H1 (cell line): Measurements from ENCODE around the gene NPTXR. TPM values are rescaled to one million over a fixed set of nuclear protein-coding genes. Genes with fewer than 3 reads are reported as not detected.

Source experiments
- CTCF ChIA-PET: fragments of 300-600 bp; sonication (Branson Sonifier 250); formaldehyde crosslinking; loops from one replicate; lab custom pipeline; 2021; ENCODE audit not compliant: partially characterized antibody; lab: Charles Lee
- POLR2A ChIA-PET: fragments of 300-600 bp; sonication (Branson Sonifier 250); formaldehyde crosslinking; loops from one replicate; lab custom pipeline; 2021; ENCODE audit warnings: inconsistent platforms; ENCODE audit not compliant: partially characterized antibody; lab: Charles Lee
- DNase-seq, 2 experiments: peaks; one replicate each; pipeline versions ENCODE4 v3.0.0 to v3.0.0-alpha.2; 2010 to 2022; ENCODE audit warnings: low spot score in 2 of 2, low read depth in 1 of 2, mixed read lengths in 1 of 2
- FAIRE-seq: peaks from 2 replicates; lab custom pipeline; 2011; peaks lifted over from hg19 to GRCh38; lab: Jason Lieb, UNC
- H2AFZ ChIP-seq: 2 replicates; pipeline ENCODE4 v1.8.1; 2012; ENCODE audit warnings: low read length, inconsistent platforms
- H2AK5ac ChIP-seq: 2 replicates; pipeline ENCODE4 v1.6.1; 2013; ENCODE audit warnings: low read depth, low read length
- H2BK120ac ChIP-seq: replicated peaks from 2 replicates; pipeline ENCODE3; 2013; ENCODE audit warnings: low read depth, low read length, inconsistent platforms
- H2BK12ac ChIP-seq: 2 replicates; pipeline ENCODE4 v1.6.1; 2013; ENCODE audit warnings: low read depth, low read length
- H2BK15ac ChIP-seq: 2 replicates; pipeline ENCODE4 v1.6.1; 2013; ENCODE audit warnings: low read length
- H2BK20ac ChIP-seq: 2 replicates; pipeline ENCODE4 v1.6.1; 2013; ENCODE audit warnings: low read length
- H2BK5ac ChIP-seq: 2 replicates; pipeline ENCODE4 v1.6.1; 2013; ENCODE audit warnings: low read depth, low read length
- H3K14ac ChIP-seq: 2 replicates; pipeline ENCODE4 v1.6.1; 2013; ENCODE audit warnings: inconsistent platforms; ENCODE audit not compliant: insufficient read length
- H3K18ac ChIP-seq: 2 replicates; pipeline ENCODE4 v1.6.1; 2013; ENCODE audit warnings: low read length; ENCODE audit errors: extremely low read depth
- H3K23ac ChIP-seq: 2 replicates; pipeline ENCODE4 v1.6.1; 2013; ENCODE audit warnings: inconsistent platforms; ENCODE audit not compliant: insufficient read length
- H3K23me2 ChIP-seq: 2 replicates; pipeline ENCODE4 v1.6.1; 2013; ENCODE audit warnings: low read depth, low read length
- H3K27ac ChIP-seq: 2 replicates; pipeline ENCODE4 v1.6.1; 2011; ENCODE audit warnings: low read depth, low read length, inconsistent platforms
- H3K27me3 ChIP-seq, 4 experiments: replicated peaks in 1 of 4; 1 replicate in 1 of 4; 2 replicates in 3 of 4; pipeline versions ENCODE4 v1.6.1 to v1.8.1; 2011 to 2013; ENCODE audit warnings: low read length in 3 of 4, mild to moderate bottlenecking in 3 of 4, inconsistent platforms in 2 of 4, mixed read lengths in 2 of 4, moderate library complexity in 1 of 4; ENCODE audit not compliant: control insufficient read depth in 3 of 4, insufficient read depth in 3 of 4; ENCODE audit errors: extremely low read depth in 1 of 4
- H3K36me3 ChIP-seq, 4 experiments: 2 replicates each; pipeline versions ENCODE4 v1.6.1 to v1.8.1; 2011 to 2013; ENCODE audit warnings: mild to moderate bottlenecking in 4 of 4, low read length in 3 of 4, moderate library complexity in 2 of 4, control low read depth in 1 of 4, inconsistent platforms in 1 of 4; ENCODE audit not compliant: insufficient read depth in 4 of 4, control insufficient read depth in 2 of 4
- H3K4ac ChIP-seq: replicated peaks from 2 replicates; pipeline ENCODE3; 2013; ENCODE audit warnings: low read length, low read depth, mixed read lengths, inconsistent platforms; ENCODE audit not compliant: insufficient read length
- H3K4me1 ChIP-seq, 4 experiments: replicated peaks in 1 of 4; 1 replicate in 1 of 4; 2 replicates in 3 of 4; pipeline versions ENCODE4 v1.6.1 to v1.8.1; 2011 to 2013; ENCODE audit warnings: low read length in 3 of 4, inconsistent platforms in 2 of 4, mixed read lengths in 1 of 4; ENCODE audit not compliant: insufficient read depth in 4 of 4, control insufficient read depth in 3 of 4
- H3K4me2 ChIP-seq, 2 experiments: 2 replicates each; pipeline versions ENCODE4 v1.6.1 to v1.8.1; 2011 to 2013; ENCODE audit warnings: low read depth in 2 of 2, low read length in 2 of 2, control low read depth in 1 of 2, inconsistent platforms in 1 of 2, mild to moderate bottlenecking in 1 of 2; ENCODE audit not compliant: insufficient read depth in 1 of 2
- H3K4me3 ChIP-seq, 4 experiments: fragments of 200-600, 300-600 bp in 1 of 4; sonication (generic), shearing (Covaris generic), sonication (Bioruptor Twin) in 1 of 4; 2 replicates each; pipeline versions ENCODE4 v1.5.1 to v1.8.1; 2011 to 2016; ENCODE audit warnings: low read length in 4 of 4, low read depth in 3 of 4, control low read depth in 2 of 4, inconsistent platforms in 2 of 4, mild to moderate bottlenecking in 2 of 4, mixed read lengths in 1 of 4, moderate library complexity in 1 of 4; ENCODE audit not compliant: insufficient read depth in 2 of 4; ENCODE audit errors: extremely low read depth in 1 of 4
- H3K56ac ChIP-seq: replicated peaks from 2 replicates; pipeline ENCODE3; 2013; ENCODE audit warnings: low read depth, mild to moderate bottlenecking, mixed read lengths, low read length, inconsistent platforms; ENCODE audit not compliant: insufficient read length
- H3K79me1 ChIP-seq: 2 replicates; pipeline ENCODE4 v1.6.1; 2013; ENCODE audit warnings: low read depth, low read length, control low read depth
- H3K79me2 ChIP-seq, 2 experiments: 2 replicates each; pipeline versions ENCODE4 v1.6.1 to v1.8.1; 2012 to 2013; ENCODE audit warnings: low read length in 2 of 2, mild to moderate bottlenecking in 2 of 2, inconsistent platforms in 1 of 2; ENCODE audit not compliant: insufficient read depth in 2 of 2, control insufficient read depth in 1 of 2
- H3K9ac ChIP-seq, 4 experiments: replicated peaks in 1 of 4; 1 replicate in 1 of 4; 2 replicates in 3 of 4; pipeline versions ENCODE4 v1.6.1 to v1.8.1; 2011 to 2013; ENCODE audit warnings: low read depth in 3 of 4, low read length in 3 of 4, control low read depth in 2 of 4, mild to moderate bottlenecking in 2 of 4, moderate library complexity in 2 of 4, inconsistent platforms in 1 of 4; ENCODE audit errors: extremely low read depth in 1 of 4
- H3K9me3 ChIP-seq, 2 experiments: 2 replicates each; pipeline versions ENCODE4 v1.6.1 to v1.8.1; 2012 to 2013; ENCODE audit warnings: mild to moderate bottlenecking in 2 of 2, moderate library complexity in 2 of 2, control low read depth in 1 of 2, inconsistent platforms in 1 of 2, low read depth in 1 of 2, low read length in 1 of 2, mixed read lengths in 1 of 2; ENCODE audit not compliant: insufficient read depth in 2 of 2
- H4K20me1 ChIP-seq, 2 experiments: replicated peaks in 1 of 2; 2 replicates each; pipeline versions ENCODE3 to v1.8.1; 2011 to 2013; ENCODE audit warnings: inconsistent platforms in 2 of 2, low read length in 2 of 2, mild to moderate bottlenecking in 1 of 2; ENCODE audit not compliant: insufficient read depth in 2 of 2, control insufficient read depth in 1 of 2
- H4K5ac ChIP-seq: 2 replicates; pipeline ENCODE4 v1.6.1; 2013; ENCODE audit warnings: low read length, low read depth, mixed read lengths, inconsistent platforms; ENCODE audit not compliant: insufficient read length
- H4K8ac ChIP-seq: 2 replicates; pipeline ENCODE4 v1.8.0; 2013; ENCODE audit warnings: mild to moderate bottlenecking, moderate library complexity, low read length, inconsistent platforms; ENCODE audit not compliant: insufficient read depth; ENCODE audit errors: extremely low read depth
- H4K91ac ChIP-seq: replicated peaks from 2 replicates; pipeline ENCODE3; 2013; ENCODE audit warnings: low read length, mixed read lengths, inconsistent platforms; ENCODE audit not compliant: insufficient read length
- CBX5 ChIP-seq: fragments of 300-800, 300-1000 bp; sonication (generic); IDR thresholded peaks from 2 replicates; pipeline ENCODE4 v1.7.1; 2016; ENCODE audit warnings: antibody characterized with exemption, low read length, low read depth
- CHD1 ChIP-seq: IDR thresholded peaks from 2 replicates; pipeline ENCODE4 v1.6.1; 2012; ENCODE audit warnings: low read depth, low read length, improper control_type of control experiment
- CTBP2 ChIP-seq: IDR thresholded peaks from 2 replicates; pipeline ENCODE4 v1.7.0; 2011; ENCODE audit warnings: borderline replicate concordance, mild to moderate bottlenecking, moderate library complexity, mixed read lengths, low read length; ENCODE audit not compliant: insufficient read depth, insufficient read length
- EGR1 ChIP-seq: IDR thresholded peaks from 2 replicates; pipeline ENCODE4 v1.6.1; 2011; ENCODE audit warnings: low read depth, low read length, borderline replicate concordance
- JUN ChIP-seq: IDR thresholded peaks from 2 replicates; pipeline ENCODE4 v1.6.1; 2011; ENCODE audit warnings: low read depth, mild to moderate bottlenecking, improper control_type of control experiment, low read length
- MAFK ChIP-seq: IDR thresholded peaks from 2 replicates; pipeline ENCODE4 v1.6.1; 2012; ENCODE audit warnings: low read depth, mild to moderate bottlenecking, improper control_type of control experiment, low read length
- PHF8 ChIP-seq: fragments of 200-600 bp; sonication (generic); conservative IDR thresholded peaks from 2 replicates; pipeline ENCODE4 v1.7.1; 2012; ENCODE audit warnings: low read depth, mild to moderate bottlenecking, inconsistent platforms, low read length, moderate library complexity
- POLR2A ChIP-seq, 2 experiments: IDR thresholded peaks; 1 replicate in 1 of 2; 2 replicates in 1 of 2; pipeline ENCODE4 v1.6.1; 2011; ENCODE audit warnings: low read depth in 2 of 2, low read length in 2 of 2, mild to moderate bottlenecking in 2 of 2; ENCODE audit errors: control extremely low read depth in 1 of 2
- RAD21 ChIP-seq, 2 experiments: IDR thresholded peaks in 1 of 2; conservative IDR thresholded peaks in 1 of 2; 2 replicates each; pipeline ENCODE4 v1.6.1; 2011; ENCODE audit warnings: low read depth in 2 of 2, low read length in 2 of 2, improper control_type of control experiment in 1 of 2, inconsistent platforms in 1 of 2, mild to moderate bottlenecking in 1 of 2, moderate library complexity in 1 of 2
- RXRA ChIP-seq: IDR thresholded peaks from 2 replicates; pipeline ENCODE4 v1.6.1; 2011; ENCODE audit warnings: low read depth, mild to moderate bottlenecking, low read length, moderate library complexity; ENCODE audit not compliant: insufficient read depth
- TAF1 ChIP-seq: IDR thresholded peaks from 2 replicates; pipeline ENCODE4 v1.6.1; 2011; ENCODE audit warnings: mild to moderate bottlenecking, low read depth, low read length
- TAF7 ChIP-seq: optimal IDR thresholded peaks from 2 replicates; pipeline ENCODE3; 2011; ENCODE audit warnings: low read depth, mild to moderate bottlenecking, inconsistent platforms, low read length, moderate library complexity, borderline replicate concordance
- WGBS, 2 experiments: shearing (Covaris generic) in 1 of 2; methylation state at CpG; one replicate each; pipeline versions ENCODE4 v1.1.6 to v1.1.7; 2013 to 2015; ENCODE audit warnings: low lambda C conversion rate in 2 of 2, mixed read lengths in 2 of 2, inconsistent platforms in 1 of 2, low coverage in 1 of 2, missing lambda C conversion rate in 1 of 2; ENCODE audit not compliant: insufficient replicate concordance in 2 of 2, insufficient coverage in 1 of 2, insufficient read length in 1 of 2; ENCODE audit errors: extremely low coverage in 1 of 2, missing lambda C conversion rate in 1 of 2; 5-methylcytosine and 5-hydroxymethylcytosine counted together
- polyA plus RNA-seq, 7 experiments: library from polyadenylated mRNA; depleted of rRNA in 3 of 7; stranded (reverse) in 5 of 7; unstranded in 2 of 7; fragments of >200 nt in 5 of 7; fragments of 200-250 nt in 2 of 7; gene quantifications; 1 replicate in 5 of 7; 2 replicates in 1 of 7; 4 replicates in 1 of 7; pipeline versions ENCODE4 v1.2.1 to v1.2.3, GENCODE V29; 2011 to 2013; ENCODE audit warnings: missing spikeins in 2 of 7, mixed read lengths in 2 of 7
- total RNA-seq: library from RNA; stranded (reverse); fragmentation: NEBNext Ultra II Directional; extraction: Animal tissue kit (Norgen Biotek cat#: 25700); gene quantifications from 2 replicates; pipeline ENCODE4 v1.2.1, GENCODE V29; 2021

NPTXR gene
- total and polyA plus RNA-seq, 2 of the 8 experiments (the other 6 are each of a cell fraction or from before 2014, with no cell fraction given) = 3.7 to 6.4 TPM

DNA sequence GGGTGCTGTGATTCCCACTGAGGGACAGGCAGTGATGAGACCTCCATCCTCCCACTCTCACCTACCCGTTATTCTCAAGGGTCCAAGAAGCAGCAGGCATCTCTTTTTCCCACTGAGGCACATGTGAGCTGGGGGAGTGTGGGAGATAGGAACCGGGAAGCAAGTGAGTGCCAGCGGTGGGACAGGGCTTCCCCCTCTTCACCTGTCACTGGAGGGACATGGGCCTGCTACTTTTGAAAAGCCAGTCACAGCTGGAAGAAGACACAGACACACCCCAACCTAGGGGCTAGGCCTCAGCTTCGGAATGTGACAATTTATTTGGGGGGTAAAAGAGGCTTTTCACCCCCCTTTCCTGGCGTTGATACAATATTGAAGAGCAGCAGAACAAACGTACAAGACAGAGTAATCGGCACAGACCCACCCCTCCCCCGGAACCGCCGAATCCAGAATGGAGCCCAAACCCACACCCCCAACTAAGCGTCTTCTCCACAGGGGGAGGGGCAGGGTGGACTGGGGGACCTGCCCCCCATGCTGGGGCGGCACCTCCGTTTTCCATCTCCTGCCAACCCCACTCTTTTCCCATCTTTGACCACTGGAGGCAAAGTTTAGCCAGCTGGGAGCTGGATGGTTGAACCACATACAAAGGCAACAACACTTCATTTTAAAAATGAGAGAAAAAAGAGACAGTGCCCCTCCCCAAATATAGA lies 17.5 kb upstream of the NPTXR start:
- peaks cover 0 to 34% (median 23%) of the 10 kb centered on the region in 4 experiments; a peak in 6 of 7 replicates for H3K4me1 ChIP-seq
- peaks cover 3% of the 10 kb centered on the region; the same call in 1 of the 2 replicates for H3K79me1 ChIP-seq
- no peak overlapping the region for H2BK5ac ChIP-seq
- no peak overlapping the region for H3K18ac ChIP-seq
- H3K4me3 ChIP-seq = no peak overlapping the region
- H3K14ac ChIP-seq = no peak overlapping the region
- H3K79me2 ChIP-seq = no peaks in the 10 kb centered on the region
- H3K27me3 ChIP-seq = peaks cover 0 to 3% (median 0%) of the 10 kb centered on the region in 4 experiments; a peak in 1 of 7 replicates
- H3K56ac ChIP-seq = no peak overlapping the region
- H3K4me2 ChIP-seq = peak overlapping the region; percentile 18 to 37; a peak in 3 of 4 replicates
- no peak overlapping the region for H4K91ac ChIP-seq
- H3K9me3 ChIP-seq = no peaks in the 10 kb centered on the region
- CTCF ChIA-PET = interaction anchor here (0.6 to 5.2 kb wide), 12 partner anchors 9 to 94 kb away, joined by 3 to 35 read pairs (median 4); no protein-coding TSS in a partner anchor
- no peak overlapping the region for H3K23ac ChIP-seq
- H4K8ac ChIP-seq = no peak overlapping the region
- DNase-seq (no peak), FAIRE-seq (no peak)
- no peak overlapping the region for H3K9ac ChIP-seq
- no peak overlapping the region for H2BK120ac ChIP-seq
- H2AFZ ChIP-seq = no peak overlapping the region
- H2BK12ac ChIP-seq = no peak overlapping the region
- WGBS, 2 experiments = 44% methylated on average over 9 of the region's 13 CpGs; no CpG with 5 or more reads in 1 of the 2 experiments
- H3K36me3 ChIP-seq = peaks cover 0 to 12% (median 4%) of the 10 kb centered on the region in 4 experiments; a peak in 3 of 8 replicates
- no peak overlapping the region for H2BK15ac ChIP-seq
- H3K4ac ChIP-seq = no peak overlapping the region
- no peak overlapping the region for H2BK20ac ChIP-seq
- no peak overlapping the region for H2AK5ac ChIP-seq
- H3K27ac ChIP-seq = no peak overlapping the region
- H3K23me2 ChIP-seq = no peaks in the 10 kb centered on the region
- H4K20me1 ChIP-seq = peaks cover 9 to 18% of the 10 kb centered on the region in 2 experiments
- H4K5ac ChIP-seq = no peak overlapping the region
- POLR2A ChIA-PET = interaction anchor here (0.6 to 2.2 kb wide), 11 partner anchors 11 to 661 kb away, joined by 3 to 7 read pairs (median 4); partner anchors contain the start of gene NPTXR
- TF ChIP-seq TAF1 (no peak), CHD1 (no peak), CBX5 (no peak), POLR2A (IDR thresholded peaks at IDR 0.05; ENCODE audit: control extremely low read depth in 1 of 2, low read depth in 2 of 2, low read length in 2 of 2) (peak in 1 of 2 experiments; percentile 9; a peak in 1 of 3 replicates), PHF8 (no peak), CTBP2 (no peak), RXRA (no peak), JUN (no peak), RAD21 (IDR thresholded peaks at IDR 0.05 in 1 of 2, conservative IDR thresholded peaks at IDR 0.05 in 1 of 2; ENCODE audit: low read depth in 2 of 2, low read length in 2 of 2) (peak in 1 of 2 experiments; percentile 14; a peak in 2 of 4 replicates), MAFK (no peak), EGR1 (no peak), TAF7 (no peak)
